ENCODE measurements around the gene ZNF775. TPM values are rescaled to one million over a fixed set of nuclear protein-coding genes. Genes with fewer than 3 reads are reported as not detected.

ZNF775 gene
- total and polyA plus RNA-seq, 2 of the 13 experiments (the other 11 are each of a cell fraction or from before 2014, with no cell fraction given): 3.1 to 3.2 TPM

DNA sequence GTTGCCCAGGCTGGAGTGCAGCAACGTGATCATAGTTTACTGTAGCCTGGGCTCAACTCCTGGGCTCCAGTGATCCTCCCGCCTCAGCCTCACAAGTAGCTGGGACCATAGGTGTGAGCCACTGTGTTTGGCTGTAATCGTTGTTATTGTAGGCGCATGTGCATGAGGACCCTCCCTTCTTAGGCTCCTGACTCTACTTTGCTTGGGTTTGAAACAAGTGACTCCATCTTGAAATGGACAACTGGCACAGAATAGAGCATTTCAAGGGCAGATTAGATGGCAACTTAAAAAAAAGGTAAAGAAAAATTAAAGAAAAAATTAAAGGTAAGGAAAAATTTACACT lies 55.9 kb downstream of the ZNF775 start:
- ChIA-PET POLR2A (no interaction called here), CTCF (ENCODE audit: low intra/inter-chr PET ratio, low total read pairs) (no interaction called here)
- Histone ChIP-seq H3K27ac (ENCODE audit: extremely low read length, insufficient read depth, low read length) (no peak overlapping the region), H3K9me3 (ENCODE audit: low read length) (no peaks in the 10 kb centered on the region), H3K4me1 (ENCODE audit: insufficient read depth, low read length) (no peaks in the 10 kb centered on the region), H3K4me2 (ENCODE audit: low read depth, low read length) (no peak overlapping the region), H3K27me3 (ENCODE audit: control insufficient read depth in 1 of 2, insufficient read depth in 2 of 2, low read length in 2 of 2) (peaks cover 0 to 33% of the 10 kb centered on the region in 2 experiments; a peak in 3 of 5 replicates), H3K4me3 (replicated peaks in 1 of 3; ENCODE audit: insufficient read depth in 1 of 3, low read depth in 2 of 3, low read length in 3 of 3) (no peak overlapping the region), H2AFZ (ENCODE audit: low read length) (no peak overlapping the region), H3K9ac (ENCODE audit: insufficient read depth, low read depth, low read length) (no peak overlapping the region), H3K79me2 (ENCODE audit: insufficient read depth, low read length) (no peaks in the 10 kb centered on the region), H4K20me1 (ENCODE audit: insufficient read depth, low read length) (no peaks in the 10 kb centered on the region), H3K36me3 (replicated peaks in 1 of 2; ENCODE audit: control insufficient read depth in 1 of 2, insufficient read depth in 2 of 2, low read length in 2 of 2) (no peaks in the 10 kb centered on the region)
- no peak for DNase-seq (ENCODE audit: low spot score)
- no peak for ATAC-seq
- in situ Hi-C loops (cut with HindIII; ENCODE audit: extremely low pct_ligation_motif_present, low pct_unique_long_range_greater_than_20kb): no loop called here
- TF ChIP-seq, protein P1, sequence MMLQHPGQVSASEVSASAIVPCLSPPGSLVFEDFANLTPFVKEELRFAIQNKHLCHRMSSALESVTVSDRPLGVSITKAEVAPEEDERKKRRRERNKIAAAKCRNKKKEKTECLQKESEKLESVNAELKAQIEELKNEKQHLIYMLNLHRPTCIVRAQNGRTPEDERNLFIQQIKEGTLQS (CRISPR knock-in tag; IDR thresholded peaks at IDR 0.05): no peak
- TF ChIP-seq BRCA1 (CRISPR knock-in tag; IDR thresholded peaks at IDR 0.05): no peak
- TF ChIP-seq ZBTB8A (CRISPR knock-in tag; IDR thresholded peaks at IDR 0.05; ENCODE audit: borderline replicate concordance, low read depth): no peak
- TF ChIP-seq, protein P2, sequence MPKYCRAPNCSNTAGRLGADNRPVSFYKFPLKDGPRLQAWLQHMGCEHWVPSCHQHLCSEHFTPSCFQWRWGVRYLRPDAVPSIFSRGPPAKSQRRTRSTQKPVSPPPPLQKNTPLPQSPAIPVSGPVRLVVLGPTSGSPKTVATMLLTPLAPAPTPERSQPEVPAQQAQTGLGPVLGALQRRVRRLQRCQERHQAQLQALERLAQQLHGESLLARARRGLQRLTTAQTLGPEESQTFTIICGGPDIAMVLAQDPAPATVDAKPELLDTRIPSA (CRISPR knock-in tag; IDR thresholded peaks at IDR 0.05; ENCODE audit: borderline replicate concordance): no peak
- no peak for TF ChIP-seq ZNF446 (CRISPR knock-in tag; IDR thresholded peaks at IDR 0.05)
- TF ChIP-seq SPEN (CRISPR knock-in tag; IDR thresholded peaks at IDR 0.05; ENCODE audit: low read depth): no peak
- TF ChIP-seq, protein P3, sequence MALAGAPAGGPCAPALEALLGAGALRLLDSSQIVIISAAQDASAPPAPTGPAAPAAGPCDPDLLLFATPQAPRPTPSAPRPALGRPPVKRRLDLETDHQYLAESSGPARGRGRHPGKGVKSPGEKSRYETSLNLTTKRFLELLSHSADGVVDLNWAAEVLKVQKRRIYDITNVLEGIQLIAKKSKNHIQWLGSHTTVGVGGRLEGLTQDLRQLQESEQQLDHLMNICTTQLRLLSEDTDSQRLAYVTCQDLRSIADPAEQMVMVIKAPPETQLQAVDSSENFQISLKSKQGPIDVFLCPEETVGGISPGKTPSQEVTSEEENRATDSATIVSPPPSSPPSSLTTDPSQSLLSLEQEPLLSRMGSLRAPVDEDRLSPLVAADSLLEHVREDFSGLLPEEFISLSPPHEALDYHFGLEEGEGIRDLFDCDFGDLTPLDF (CRISPR knock-in tag; IDR thresholded peaks at IDR 0.05): no peak
- no TSS peak for BruUV-seq (replicated peaks)
- intact Hi-C loops (cut with micrococcal nuclease; ENCODE audit: unreplicated experiment): no loop called here
- 38% methylated on average over 4 of the region's 4 CpGs for WGBS (ENCODE audit: low lambda C conversion rate)
- FAIRE-seq: no peak
